Stimulated activated CD4-positive, alpha-beta T cell treated with anti-CD3 and anti-CD28 coated beads, Interleukin-15, amount 100 ng/mL, for 24 hours (primary cell): ENCODE results near the gene ADH1C.
"Not testable (repeated sequence)": the region's sequence is repeated elsewhere in the genome, so short reads cannot be mapped to it uniquely, and the experiment has no call there.

Source experiments
- DNase-seq: peaks from one replicate; pipeline ENCODE4 v3.0.0-alpha.2; 2020

The ADH1C gene

DNA sequence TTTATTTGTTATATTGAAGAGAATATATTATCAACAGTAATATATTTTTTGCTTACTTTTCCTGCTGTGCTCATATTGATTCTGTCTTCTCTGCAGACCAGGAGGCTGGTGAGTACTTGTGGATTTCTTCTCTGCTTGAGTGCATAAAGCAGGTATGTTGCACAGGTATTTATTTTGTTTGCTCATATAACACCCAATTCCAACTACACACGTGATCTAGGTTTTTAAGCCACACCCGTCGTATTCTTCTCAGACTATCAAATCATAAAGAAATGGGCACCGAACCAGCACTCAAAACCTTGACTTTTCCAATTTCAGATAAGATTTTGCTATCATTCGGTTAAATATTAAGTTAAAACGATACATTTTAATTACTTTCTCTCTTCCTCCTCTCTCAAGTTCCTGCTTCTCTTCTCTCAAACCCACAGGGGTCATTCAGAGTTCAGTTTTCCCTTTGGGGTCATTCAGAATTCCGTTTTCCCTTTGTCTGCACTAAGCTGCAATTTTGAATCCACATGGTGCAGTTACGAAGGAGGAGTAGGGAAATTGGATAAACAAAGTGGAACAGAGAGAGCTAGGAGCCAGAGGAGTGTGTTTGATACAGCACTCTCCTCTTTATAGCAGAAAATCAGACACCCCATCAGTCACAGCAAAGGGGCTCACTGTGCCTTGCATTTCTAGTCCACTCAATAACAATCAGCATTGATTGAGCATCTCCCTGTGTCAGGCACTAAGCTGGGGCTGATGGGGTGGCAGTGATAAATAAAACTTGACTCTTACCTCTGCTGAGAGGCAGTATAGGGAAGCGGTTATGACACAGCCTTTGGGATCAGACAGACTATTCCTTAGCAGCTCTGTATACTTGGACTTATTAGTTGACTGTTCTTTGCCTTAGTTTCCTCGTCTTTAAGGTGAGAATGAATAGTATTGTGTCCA, at the start of gene ADH1C:
TSS of gene ADH1C (minus strand) at position 145 of the 936 bp plus-strand sequence. CDS start at position 74, 71 bp downstream.
- DNase-seq: no peak

DNA sequence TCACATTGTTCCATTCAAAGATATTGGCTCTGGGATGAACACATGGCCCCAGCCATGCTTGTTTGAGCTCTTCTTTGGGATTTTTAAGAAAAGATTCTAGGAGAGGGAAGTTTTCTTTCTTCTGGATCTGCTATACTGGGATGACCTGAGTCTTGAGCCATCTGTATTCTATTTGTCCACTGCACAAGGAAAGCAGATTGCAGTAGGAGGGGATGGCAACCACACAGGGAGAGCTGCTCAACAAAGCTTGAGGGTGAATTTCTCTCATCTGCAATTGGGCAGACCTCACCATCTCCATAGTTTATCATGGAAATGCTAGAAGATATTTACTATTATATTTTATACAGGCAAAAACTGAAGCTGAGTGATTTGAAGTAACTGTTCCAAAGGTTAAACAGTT, 48.3 kb upstream of the ADH1C start:
- no peak for DNase-seq

DNA sequence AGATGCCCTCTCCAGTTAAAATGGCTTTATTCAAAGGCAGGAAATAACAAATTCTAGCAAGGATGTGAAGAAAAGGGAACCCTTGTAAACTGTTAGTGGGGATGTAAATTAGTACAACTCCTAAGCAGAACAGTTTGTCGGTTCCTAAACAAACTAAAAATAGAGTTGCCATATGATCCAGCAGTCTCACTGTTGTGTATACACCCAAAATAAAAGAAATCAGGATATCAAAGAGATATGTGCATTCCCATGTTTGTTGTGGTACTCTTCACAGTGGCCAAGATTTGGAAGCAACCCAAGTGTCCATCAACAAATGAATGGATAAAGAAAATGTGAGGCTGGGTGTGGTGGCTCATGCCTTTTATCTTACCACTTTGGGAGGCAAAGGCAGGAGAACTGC, 46.5 kb upstream of the ADH1C start:
- DNase-seq: no peak

DNA sequence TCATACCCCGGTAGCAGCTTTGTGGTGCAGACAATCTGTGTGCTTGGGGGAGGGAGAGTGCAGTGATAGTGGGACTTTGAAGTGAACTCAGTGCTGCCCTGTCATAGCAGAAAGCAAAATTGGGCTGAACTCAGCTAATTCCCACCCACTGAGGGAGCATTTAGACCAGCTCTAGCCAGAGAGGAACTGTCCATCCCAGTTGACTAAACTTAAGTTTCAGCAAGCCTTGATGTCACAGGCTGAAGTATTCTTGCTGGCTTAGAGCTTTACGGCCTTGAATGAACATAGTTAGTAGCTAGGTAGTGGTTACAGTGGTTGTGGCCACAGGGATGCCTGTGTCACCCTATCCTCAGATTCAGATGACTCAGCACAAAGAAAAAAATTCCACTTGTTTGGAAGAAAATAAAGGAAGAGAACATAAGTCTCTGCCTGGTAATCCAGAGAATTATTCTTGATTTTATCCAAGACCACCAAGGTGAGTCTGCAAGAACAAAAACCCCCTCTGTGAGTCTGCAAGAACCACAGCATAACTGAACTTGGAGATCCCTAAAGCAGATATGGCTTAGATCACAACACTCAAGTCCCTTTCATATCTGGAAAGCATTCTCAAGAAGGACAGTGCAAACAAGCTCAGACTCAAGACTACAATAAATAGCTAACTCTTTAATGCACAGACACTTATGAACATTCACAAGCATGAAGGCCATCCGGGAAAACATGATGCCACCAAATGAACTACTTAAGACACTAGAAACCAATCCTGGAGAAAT, 43.2 kb upstream of the ADH1C start:
- no peak for DNase-seq

DNA sequence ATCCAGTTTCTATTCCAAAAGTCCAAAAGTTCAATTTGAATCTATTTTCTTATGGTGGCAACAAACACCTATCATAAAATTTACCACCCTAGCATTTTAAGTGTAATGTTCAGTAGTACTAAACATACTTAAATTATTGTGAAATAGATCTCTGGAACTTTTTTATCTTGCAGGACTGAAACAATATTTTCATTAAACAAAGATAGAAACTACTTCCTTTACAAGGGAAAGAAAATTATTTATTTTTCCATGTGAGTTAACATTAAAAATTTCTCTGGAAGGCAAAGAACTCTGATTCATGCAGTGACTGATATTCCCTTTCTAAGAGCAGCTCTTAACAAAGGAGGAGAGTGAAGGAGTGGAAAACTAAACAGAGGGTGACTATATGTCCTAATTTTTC, 42.4 kb upstream of the ADH1C start:
- DNase-seq: no peak

- no peak for DNase-seq
These were observed 37.5 kb upstream of the ADH1C start for GRCh38 chr4:99390055-99390454.

- DNase-seq: no peak
These were observed 37.1 kb upstream of the ADH1C start for GRCh38 chr4:99389606-99390005.

GRCh38 chr4:99383833-99384392, 31.4 kb upstream of the ADH1C start:
- DNase-seq: no peak

- DNase-seq: no peak
These were observed 30.9 kb upstream of the ADH1C start for GRCh38 chr4:99383399-99383798.

DNA sequence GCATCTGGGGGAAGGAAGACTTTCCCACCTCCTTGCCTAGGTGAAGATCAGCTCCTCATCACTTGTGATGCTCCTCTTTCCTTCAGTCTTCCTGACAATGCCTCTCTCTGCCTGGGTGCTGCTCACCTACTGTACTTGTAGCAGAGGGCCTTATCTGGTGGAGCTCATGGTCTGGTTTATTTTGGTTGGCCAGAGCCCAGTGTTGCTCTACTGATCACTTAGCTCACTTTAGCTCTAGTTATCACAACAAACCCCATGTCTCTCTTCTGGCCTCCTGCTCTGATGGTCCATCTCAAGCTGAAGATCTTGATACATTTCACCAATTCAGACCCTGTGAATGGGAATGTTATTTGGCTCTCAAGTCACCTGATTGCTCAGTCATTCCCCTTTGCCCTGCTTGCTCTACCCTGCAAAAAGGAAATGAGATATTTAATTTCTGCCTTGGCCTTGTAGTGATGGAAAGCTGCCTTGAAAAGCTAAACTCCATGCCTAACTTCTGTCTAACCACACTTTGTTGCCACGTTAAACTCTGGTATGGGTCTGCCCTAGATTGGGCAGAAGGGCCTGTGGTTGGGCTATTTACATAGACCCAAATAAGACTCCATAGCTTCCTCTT, 30.3 kb upstream of the ADH1C start:
- DNase-seq: no peak

- DNase-seq: no peak
These were observed 29.1 kb upstream of the ADH1C start for GRCh38 chr4:99381588-99382175.

DNA sequence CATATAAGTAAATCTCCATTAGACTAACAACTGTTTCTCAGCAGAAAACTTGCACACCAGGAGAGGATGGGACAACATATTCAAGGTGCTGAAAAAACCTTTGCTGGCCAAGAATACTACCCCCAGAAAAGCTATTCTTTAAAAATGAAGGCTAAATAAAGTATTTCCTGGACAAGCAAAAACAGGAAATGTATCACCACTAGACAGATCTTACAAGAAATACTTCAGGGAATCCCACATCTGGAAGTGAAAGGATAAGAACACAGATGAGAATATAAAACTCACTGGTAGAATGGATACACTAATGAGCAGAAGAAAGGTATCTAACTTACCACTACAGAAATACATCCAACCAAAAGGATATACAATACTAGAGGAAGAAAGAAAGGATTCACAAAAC, 27.0 kb upstream of the ADH1C start:
- no peak for DNase-seq

DNA sequence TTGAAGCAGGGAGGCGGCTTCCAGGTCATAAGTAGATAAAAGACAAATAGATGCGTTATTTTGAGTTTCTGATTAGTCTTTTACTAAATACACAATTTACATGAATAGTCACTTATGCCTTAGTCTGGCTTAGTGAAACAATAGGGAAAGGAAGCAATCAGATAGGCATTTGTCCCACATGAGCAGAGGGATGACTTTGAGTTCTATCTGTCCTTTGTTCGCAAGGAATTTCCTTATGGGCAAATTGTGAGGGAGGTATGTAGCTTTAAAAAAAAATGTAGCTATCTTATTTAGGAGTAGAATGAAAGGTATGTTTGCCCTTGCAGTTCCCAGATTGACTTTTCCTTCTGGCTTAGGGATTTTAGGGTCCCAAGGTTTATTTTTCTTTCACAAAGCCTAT, 26.3 kb upstream of the ADH1C start:
- DNase-seq: no peak

DNA sequence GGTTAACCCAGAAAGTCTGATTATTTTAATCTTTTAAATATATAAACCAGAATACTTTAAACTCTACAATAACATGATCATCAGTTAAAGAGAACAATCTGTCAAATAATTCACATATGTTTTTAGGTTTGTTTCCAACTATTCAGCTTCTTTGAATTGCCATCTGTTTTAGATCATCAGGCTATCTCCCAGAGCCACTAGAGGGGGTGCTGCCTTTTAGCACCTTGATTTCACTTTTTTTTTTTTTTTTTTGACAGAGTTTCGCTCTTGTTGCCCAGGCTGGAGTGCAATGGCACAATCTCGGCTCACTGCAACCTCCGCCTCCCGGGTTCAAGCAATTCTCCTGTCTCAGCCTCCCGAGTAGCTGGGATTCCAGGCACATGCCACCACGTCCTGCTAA, 24.8 kb upstream of the ADH1C start:
- DNase-seq: not testable (repeated sequence)

DNA sequence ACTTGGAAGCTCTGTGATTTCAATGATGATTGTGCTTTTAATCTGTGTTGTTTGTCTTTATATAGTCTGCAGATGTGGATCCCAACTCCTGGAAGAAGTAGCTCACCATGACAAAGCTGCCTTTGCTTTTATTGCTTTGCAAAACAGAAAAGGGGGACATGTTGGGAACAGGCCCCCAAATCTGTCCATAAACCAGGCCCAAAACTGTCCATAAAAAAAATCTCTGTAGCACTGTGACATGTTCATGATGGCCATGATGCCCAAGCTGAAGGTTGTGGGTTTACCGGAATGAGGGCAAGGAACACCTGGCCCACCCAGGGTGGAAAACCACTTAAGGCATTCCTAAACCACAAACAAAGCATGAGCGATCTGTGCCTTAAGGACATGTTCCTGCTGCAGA, 19.9 kb upstream of the ADH1C start:
- not testable (repeated sequence) for DNase-seq

DNA sequence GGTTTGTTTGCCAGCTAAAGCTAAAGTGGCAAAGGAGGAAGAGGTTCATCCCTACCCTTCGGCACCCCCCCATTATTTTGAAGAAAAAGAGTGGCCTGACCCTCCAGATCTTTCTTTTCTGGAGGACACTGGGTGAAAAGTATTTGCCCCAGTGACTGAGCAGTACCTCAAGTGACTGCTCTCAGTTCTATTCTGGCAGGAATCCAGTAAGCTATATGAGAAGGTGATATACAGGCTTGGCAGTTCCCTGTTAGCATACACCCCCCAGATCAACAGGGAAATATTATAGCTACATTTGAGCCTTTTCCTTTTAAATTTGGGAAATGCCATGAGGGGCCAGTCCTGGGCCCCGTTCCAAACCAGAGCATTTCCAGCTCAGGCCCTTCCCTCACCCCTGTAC, 15.3 kb upstream of the ADH1C start:
- DNase-seq: not testable (repeated sequence)

- DNase-seq: no peak
These were observed 13.9 kb upstream of the ADH1C start for GRCh38 chr4:99366491-99366890.

DNA sequence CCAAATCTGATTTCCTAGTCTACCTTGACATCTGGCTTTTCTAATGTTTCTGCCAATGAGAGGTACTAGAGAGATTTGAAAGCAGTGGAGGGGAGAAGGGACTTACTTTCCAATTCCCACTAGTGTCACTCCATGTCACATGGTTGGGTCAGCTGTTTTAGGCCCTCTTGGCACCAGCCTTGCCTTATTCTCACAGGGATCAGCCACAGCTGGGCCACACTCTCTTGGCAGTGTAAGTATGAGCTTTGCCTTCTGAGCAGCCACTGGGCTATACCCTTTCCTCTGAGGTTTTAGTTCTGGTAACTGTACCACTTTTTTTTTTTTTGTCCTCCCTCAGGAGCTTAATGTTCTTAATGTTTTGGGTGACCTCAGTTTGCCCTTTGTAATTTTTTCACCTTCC, 10.2 kb upstream of the ADH1C start:
- DNase-seq: no peak

- no peak for DNase-seq
These were observed 9.3 kb upstream of the ADH1C start for GRCh38 chr4:99361899-99362275.

DNA sequence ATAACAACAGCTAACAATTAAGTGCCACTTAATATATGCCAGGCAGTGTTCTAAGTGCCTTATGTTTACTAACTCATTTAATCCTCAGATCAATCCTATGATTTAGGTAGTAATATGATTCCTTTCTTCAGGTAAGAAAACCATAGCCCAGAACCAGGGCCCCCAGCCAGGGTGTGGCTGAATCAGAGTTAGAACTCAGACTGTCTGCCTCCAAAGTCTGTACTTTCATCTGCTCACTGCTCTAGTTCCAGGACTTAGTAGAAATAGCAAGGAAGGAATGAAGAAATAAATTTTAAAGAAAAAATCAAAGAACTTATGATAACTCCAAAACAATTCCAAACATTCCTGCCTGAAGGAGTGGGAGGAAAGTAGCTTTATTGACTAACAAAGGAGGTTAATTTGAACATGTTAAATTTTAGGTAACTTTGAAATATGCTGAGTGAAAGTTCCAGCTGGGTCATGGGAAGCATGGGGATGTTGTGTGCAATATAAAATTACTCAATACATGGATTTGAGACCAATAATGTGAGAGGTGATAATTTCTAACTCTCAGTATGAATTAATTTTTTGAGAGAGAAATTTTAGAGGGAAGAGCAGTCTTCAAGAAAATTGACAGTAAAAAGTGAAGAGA, 8.8 kb upstream of the ADH1C start:
- DNase-seq: no peak

DNA sequence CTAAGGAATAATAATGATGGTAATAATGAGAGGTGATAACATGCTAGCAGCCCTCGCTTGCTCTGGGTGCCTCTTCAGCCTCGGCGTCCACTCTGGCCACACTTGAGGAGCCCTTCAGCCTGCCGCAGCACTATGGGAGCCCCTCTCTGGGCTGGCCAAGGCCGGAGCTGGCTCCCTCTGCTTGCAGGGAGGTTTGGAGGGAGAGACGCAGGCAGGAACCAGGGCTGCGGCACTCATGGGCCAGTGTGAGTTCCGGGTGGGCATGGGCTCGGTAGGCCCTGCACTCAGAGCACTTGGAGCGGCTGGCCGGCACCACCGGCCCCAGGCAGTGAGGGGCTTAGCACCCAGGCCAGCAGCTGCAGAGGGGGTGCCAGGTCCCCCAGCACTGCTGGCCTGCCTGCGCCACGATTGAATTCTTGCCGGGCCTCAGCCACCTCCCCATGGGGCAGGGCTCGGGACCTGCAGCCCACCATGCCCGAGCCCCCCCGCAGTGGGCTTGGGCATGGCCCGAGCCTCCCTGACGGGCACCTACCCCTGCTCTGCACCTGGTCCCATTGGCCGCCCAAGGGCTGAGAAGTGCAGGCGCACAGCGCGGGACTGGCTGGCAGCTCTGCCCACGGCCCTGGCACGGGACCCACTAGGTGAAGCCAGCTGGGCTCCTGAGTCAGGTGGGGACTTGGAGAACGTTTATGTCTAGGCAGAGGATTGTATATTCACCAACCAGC, 7.1 kb upstream of the ADH1C start:
- no peak for DNase-seq

GRCh38 chr4:99357948-99358347, 5.4 kb upstream of the ADH1C start:
- DNase-seq: no peak
